ENCODE data around the gene EDNRB. TPM values are rescaled to one million over a fixed set of nuclear protein-coding genes. Genes with fewer than 3 reads are reported as not detected.
"Not testable (repeated sequence)": the region's sequence is repeated elsewhere in the genome, so short reads cannot be mapped to it uniquely, and the experiment has no call there.

The EDNRB gene
- total RNA-seq: 13.0 TPM

GRCh38 chr13:77918391-77919245, at the start of gene EDNRB:
EDNRB (minus strand) TSS chr13:77918831; CDS start chr13:77918573, 258 bp downstream.
- Histone ChIP-seq H3K9ac (ENCODE audit: low read depth in 1 of 3, low read length in 3 of 3) (peak within 1 kb of the TSS; percentile 47 to 68 (median 55)), H3K36me3 (ENCODE audit: control insufficient read depth in 3 of 3, insufficient read depth in 3 of 3, low read length in 3 of 3) (no peaks in the 10 kb centered on the region), H3K9me3 (ENCODE audit: control insufficient read depth in 3 of 3, low read length in 3 of 3) (no peaks in the 10 kb centered on the region), H3K27ac (ENCODE audit: low read depth, low read length) (peak within 1 kb of the TSS; percentile 52), H3K27me3 (ENCODE audit: control insufficient read depth in 3 of 3, insufficient read depth in 3 of 3, low read length in 3 of 3) (peaks cover 13 to 21% (median 19%) of the 10 kb centered on the region in 3 donors), H3K4me1 (ENCODE audit: control insufficient read depth in 3 of 3, insufficient read depth in 3 of 3, low read length in 3 of 3) (peaks cover 14 to 19% (median 19%) of the 10 kb centered on the region in 3 donors), H3K4me3 (ENCODE audit: low read length in 3 of 3) (peak within 1 kb of the TSS; percentile 73 to 79 (median 73))

GRCh38 chr13:77966671-77967070, 48.0 kb upstream of the EDNRB start:
- Histone ChIP-seq H3K9me3 (ENCODE audit: control insufficient read depth in 3 of 3, low read length in 3 of 3) (no peaks in the 10 kb centered on the region), H3K27ac (ENCODE audit: low read depth, low read length) (no peak overlapping the region), H3K4me3 (ENCODE audit: low read length in 3 of 3) (no peak overlapping the region), H3K36me3 (ENCODE audit: control insufficient read depth in 3 of 3, insufficient read depth in 3 of 3, low read length in 3 of 3) (no peaks in the 10 kb centered on the region), H3K9ac (ENCODE audit: low read depth in 1 of 3, low read length in 3 of 3) (no peak overlapping the region), H3K27me3 (ENCODE audit: control insufficient read depth in 3 of 3, insufficient read depth in 3 of 3, low read length in 3 of 3) (no peaks in the 10 kb centered on the region), H3K4me1 (ENCODE audit: control insufficient read depth in 3 of 3, insufficient read depth in 3 of 3, low read length in 3 of 3) (no peaks in the 10 kb centered on the region)

DNA sequence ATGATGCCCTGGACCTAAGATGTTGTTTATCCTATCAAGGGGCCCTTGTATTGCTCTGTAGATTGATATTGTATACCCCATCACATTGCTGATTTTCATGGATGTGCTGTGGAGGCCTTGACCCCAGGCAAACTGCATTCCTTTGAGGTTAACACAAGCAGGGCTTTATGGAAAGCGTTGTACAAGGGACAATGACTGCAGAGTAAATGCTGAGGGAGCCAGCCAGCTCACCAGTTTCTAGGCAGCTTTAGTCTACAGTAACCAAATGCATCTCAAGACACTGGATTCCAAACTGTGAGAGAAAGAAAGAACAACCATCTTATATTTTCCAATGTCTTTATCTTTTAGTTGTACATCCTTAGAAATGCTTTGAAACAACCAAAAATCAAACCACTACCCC, 34.1 kb upstream of the EDNRB start:
- Histone ChIP-seq H3K9me3 (ENCODE audit: control insufficient read depth in 3 of 3, low read length in 3 of 3) (no peaks in the 10 kb centered on the region), H3K27ac (ENCODE audit: low read depth, low read length) (no peak overlapping the region), H3K9ac (ENCODE audit: low read depth in 1 of 3, low read length in 3 of 3) (no peak overlapping the region), H3K27me3 (ENCODE audit: control insufficient read depth in 3 of 3, insufficient read depth in 3 of 3, low read length in 3 of 3) (no peaks in the 10 kb centered on the region), H3K4me1 (ENCODE audit: control insufficient read depth in 3 of 3, insufficient read depth in 3 of 3, low read length in 3 of 3) (no peaks in the 10 kb centered on the region), H3K4me3 (ENCODE audit: low read length in 3 of 3) (no peak overlapping the region), H3K36me3 (ENCODE audit: control insufficient read depth in 3 of 3, insufficient read depth in 3 of 3, low read length in 3 of 3) (no peaks in the 10 kb centered on the region)

GRCh38 chr13:77952276-77952675, 33.6 kb upstream of the EDNRB start:
- no peaks in the 10 kb centered on the region for H3K9me3 ChIP-seq (ENCODE audit: control insufficient read depth in 3 of 3, low read length in 3 of 3)
- no peaks in the 10 kb centered on the region for H3K27me3 ChIP-seq (ENCODE audit: control insufficient read depth in 3 of 3, insufficient read depth in 3 of 3, low read length in 3 of 3)
- H3K36me3 ChIP-seq (ENCODE audit: control insufficient read depth in 3 of 3, insufficient read depth in 3 of 3, low read length in 3 of 3): no peaks in the 10 kb centered on the region
- H3K4me3 ChIP-seq (ENCODE audit: low read length in 3 of 3): no peak overlapping the region
- no peaks in the 10 kb centered on the region for H3K4me1 ChIP-seq (ENCODE audit: control insufficient read depth in 3 of 3, insufficient read depth in 3 of 3, low read length in 3 of 3)
- no peak overlapping the region for H3K9ac ChIP-seq (ENCODE audit: low read depth in 1 of 3, low read length in 3 of 3)
- H3K27ac ChIP-seq (ENCODE audit: low read depth, low read length): no peak overlapping the region

- no peaks in the 10 kb centered on the region for H3K9me3 ChIP-seq (ENCODE audit: control insufficient read depth in 3 of 3, low read length in 3 of 3)
- H3K27me3 ChIP-seq (ENCODE audit: control insufficient read depth in 3 of 3, insufficient read depth in 3 of 3, low read length in 3 of 3): no peaks in the 10 kb centered on the region
- no peak overlapping the region for H3K27ac ChIP-seq (ENCODE audit: low read depth, low read length)
- H3K4me1 ChIP-seq (ENCODE audit: control insufficient read depth in 3 of 3, insufficient read depth in 3 of 3, low read length in 3 of 3): no peaks in the 10 kb centered on the region
- no peak overlapping the region for H3K9ac ChIP-seq (ENCODE audit: low read depth in 1 of 3, low read length in 3 of 3)
- no peaks in the 10 kb centered on the region for H3K36me3 ChIP-seq (ENCODE audit: control insufficient read depth in 3 of 3, insufficient read depth in 3 of 3, low read length in 3 of 3)
- no peak overlapping the region for H3K4me3 ChIP-seq (ENCODE audit: low read length in 3 of 3)
Measured at GRCh38 chr13:77946522-77946921, 27.9 kb upstream of the EDNRB start.

GRCh38 chr13:77935063-77935462, 16.4 kb upstream of the EDNRB start:
- H3K4me3 ChIP-seq (ENCODE audit: low read length in 3 of 3); H3K27ac ChIP-seq (ENCODE audit: low read depth, low read length); H3K27me3 ChIP-seq (ENCODE audit: control insufficient read depth in 3 of 3, insufficient read depth in 3 of 3, low read length in 3 of 3); H3K9me3 ChIP-seq (ENCODE audit: control insufficient read depth in 3 of 3, low read length in 3 of 3); H3K4me1 ChIP-seq (ENCODE audit: control insufficient read depth in 3 of 3, insufficient read depth in 3 of 3, low read length in 3 of 3); H3K36me3 ChIP-seq (ENCODE audit: control insufficient read depth in 3 of 3, insufficient read depth in 3 of 3, low read length in 3 of 3); H3K9ac ChIP-seq (ENCODE audit: low read depth in 1 of 3, low read length in 3 of 3): not testable (repeated sequence)

DNA sequence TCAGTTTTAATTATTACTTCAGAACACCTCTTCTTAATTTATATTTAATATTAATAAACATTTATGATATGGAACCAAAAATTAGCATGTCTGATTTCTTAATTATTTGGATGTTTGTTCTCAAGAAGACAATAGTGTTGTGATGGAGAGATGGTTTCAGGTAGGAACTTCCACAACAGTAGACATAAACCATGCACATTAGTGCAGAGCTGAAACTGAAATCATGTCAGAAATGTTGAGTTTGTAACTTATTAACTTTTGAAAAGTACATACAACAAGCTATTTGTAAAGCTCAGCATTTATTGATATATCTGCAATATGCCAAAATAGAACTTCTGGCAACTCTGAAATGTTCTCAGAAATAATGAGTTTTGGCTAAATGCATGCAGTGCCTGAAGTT, 11.8 kb upstream of the EDNRB start:
- no peaks in the 10 kb centered on the region for H3K4me1 ChIP-seq (ENCODE audit: control insufficient read depth in 3 of 3, insufficient read depth in 3 of 3, low read length in 3 of 3)
- H3K36me3 ChIP-seq (ENCODE audit: control insufficient read depth in 3 of 3, insufficient read depth in 3 of 3, low read length in 3 of 3): no peaks in the 10 kb centered on the region
- H3K27ac ChIP-seq (ENCODE audit: low read depth, low read length): no peak overlapping the region
- H3K27me3 ChIP-seq (ENCODE audit: control insufficient read depth in 3 of 3, insufficient read depth in 3 of 3, low read length in 3 of 3): peaks cover 0 to 3% (median 0%) of the 10 kb centered on the region in 3 donors
- no peak overlapping the region for H3K4me3 ChIP-seq (ENCODE audit: low read length in 3 of 3)
- no peaks in the 10 kb centered on the region for H3K9me3 ChIP-seq (ENCODE audit: control insufficient read depth in 3 of 3, low read length in 3 of 3)
- H3K9ac ChIP-seq (ENCODE audit: low read depth in 1 of 3, low read length in 3 of 3): no peak overlapping the region

GRCh38 chr13:77928909-77929308, 10.3 kb upstream of the EDNRB start:
- H3K36me3 ChIP-seq (ENCODE audit: control insufficient read depth in 3 of 3, insufficient read depth in 3 of 3, low read length in 3 of 3): no peaks in the 10 kb centered on the region
- H3K4me3 ChIP-seq (ENCODE audit: low read length in 3 of 3): no peak overlapping the region
- H3K27me3 ChIP-seq (ENCODE audit: control insufficient read depth in 3 of 3, insufficient read depth in 3 of 3, low read length in 3 of 3): peaks cover 0 to 3% (median 0%) of the 10 kb centered on the region in 3 donors
- no peaks in the 10 kb centered on the region for H3K9me3 ChIP-seq (ENCODE audit: control insufficient read depth in 3 of 3, low read length in 3 of 3)
- H3K27ac ChIP-seq (ENCODE audit: low read depth, low read length): no peak overlapping the region
- no peaks in the 10 kb centered on the region for H3K4me1 ChIP-seq (ENCODE audit: control insufficient read depth in 3 of 3, insufficient read depth in 3 of 3, low read length in 3 of 3)
- no peak overlapping the region for H3K9ac ChIP-seq (ENCODE audit: low read depth in 1 of 3, low read length in 3 of 3)

DNA sequence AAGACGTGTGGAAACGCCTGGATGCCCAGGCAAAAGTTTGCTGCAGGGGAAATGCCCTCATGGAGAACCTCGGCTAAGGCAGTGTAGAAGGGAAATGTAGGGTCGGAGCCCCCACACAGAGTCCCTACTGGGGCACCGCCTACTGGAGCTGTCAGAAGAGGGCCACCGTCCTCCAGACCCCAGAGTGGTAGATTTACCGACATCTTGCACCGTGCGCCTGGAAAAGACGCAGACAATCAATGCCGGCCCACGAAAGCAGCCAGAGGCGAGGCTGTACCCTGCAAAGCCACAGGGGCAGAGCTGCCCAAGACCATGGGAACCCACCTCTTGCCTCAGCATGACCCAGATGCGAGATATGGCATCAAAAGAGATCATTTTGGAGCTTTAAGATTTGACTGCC, 7.0 kb upstream of the EDNRB start:
- no peak overlapping the region for H3K27ac ChIP-seq (ENCODE audit: low read depth, low read length)
- H3K4me3 ChIP-seq (ENCODE audit: low read length in 3 of 3): no peak overlapping the region
- no peaks in the 10 kb centered on the region for H3K9me3 ChIP-seq (ENCODE audit: control insufficient read depth in 3 of 3, low read length in 3 of 3)
- no peak overlapping the region for H3K9ac ChIP-seq (ENCODE audit: low read depth in 1 of 3, low read length in 3 of 3)
- no peaks in the 10 kb centered on the region for H3K4me1 ChIP-seq (ENCODE audit: control insufficient read depth in 3 of 3, insufficient read depth in 3 of 3, low read length in 3 of 3)
- H3K27me3 ChIP-seq (ENCODE audit: control insufficient read depth in 3 of 3, insufficient read depth in 3 of 3, low read length in 3 of 3): peaks cover 0 to 3% (median 0%) of the 10 kb centered on the region in 3 donors
- no peaks in the 10 kb centered on the region for H3K36me3 ChIP-seq (ENCODE audit: control insufficient read depth in 3 of 3, insufficient read depth in 3 of 3, low read length in 3 of 3)

DNA sequence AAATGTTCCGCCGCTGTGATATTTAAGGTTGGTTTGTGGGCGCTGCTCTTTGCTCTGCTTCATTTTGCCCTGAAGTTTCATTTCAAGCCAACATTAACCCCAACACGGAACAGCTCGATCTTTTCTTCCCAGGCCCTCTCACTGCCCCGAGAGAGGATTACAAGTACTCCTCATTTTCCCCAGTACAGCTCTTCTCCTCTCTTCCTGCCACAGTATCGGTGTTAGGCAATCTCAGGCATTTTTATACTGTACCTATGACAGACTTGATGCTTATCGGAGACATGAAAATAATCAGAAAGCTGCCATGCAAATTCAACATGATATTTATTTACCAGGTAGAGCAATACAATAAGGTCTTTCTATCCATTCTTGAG, 1.3 kb upstream of the EDNRB start:
- peak overlapping the region in 2 of 3 donors; percentile 55 to 68 for H3K9ac ChIP-seq (ENCODE audit: low read depth in 1 of 3, low read length in 3 of 3)
- H3K27me3 ChIP-seq (ENCODE audit: control insufficient read depth in 3 of 3, insufficient read depth in 3 of 3, low read length in 3 of 3): peaks cover 13 to 21% (median 19%) of the 10 kb centered on the region in 3 donors
- no peak overlapping the region for H3K27ac ChIP-seq (ENCODE audit: low read depth, low read length)
- no peaks in the 10 kb centered on the region for H3K9me3 ChIP-seq (ENCODE audit: control insufficient read depth in 3 of 3, low read length in 3 of 3)
- H3K4me1 ChIP-seq (ENCODE audit: control insufficient read depth in 3 of 3, insufficient read depth in 3 of 3, low read length in 3 of 3): peaks cover 14 to 19% (median 19%) of the 10 kb centered on the region in 3 donors
- H3K36me3 ChIP-seq (ENCODE audit: control insufficient read depth in 3 of 3, insufficient read depth in 3 of 3, low read length in 3 of 3): no peaks in the 10 kb centered on the region
- H3K4me3 ChIP-seq (ENCODE audit: low read length in 3 of 3): peak overlapping the region; percentile 73 to 79 (median 73)

Measured in skeletal muscle tissue (tissue), 4 donors.